GM04504 (cell line): ENCODE measurements around the gene NAV2.
"Not testable (repeated sequence)": the region's sequence is repeated elsewhere in the genome, so short reads cannot be mapped to it uniquely, and the experiment has no call there.

Experiments
- DNase-seq: peaks from one replicate; pipeline ENCODE4 v3.0.0-alpha.2; 2012; ENCODE audit warnings: low read depth

NAV2 gene

DNA sequence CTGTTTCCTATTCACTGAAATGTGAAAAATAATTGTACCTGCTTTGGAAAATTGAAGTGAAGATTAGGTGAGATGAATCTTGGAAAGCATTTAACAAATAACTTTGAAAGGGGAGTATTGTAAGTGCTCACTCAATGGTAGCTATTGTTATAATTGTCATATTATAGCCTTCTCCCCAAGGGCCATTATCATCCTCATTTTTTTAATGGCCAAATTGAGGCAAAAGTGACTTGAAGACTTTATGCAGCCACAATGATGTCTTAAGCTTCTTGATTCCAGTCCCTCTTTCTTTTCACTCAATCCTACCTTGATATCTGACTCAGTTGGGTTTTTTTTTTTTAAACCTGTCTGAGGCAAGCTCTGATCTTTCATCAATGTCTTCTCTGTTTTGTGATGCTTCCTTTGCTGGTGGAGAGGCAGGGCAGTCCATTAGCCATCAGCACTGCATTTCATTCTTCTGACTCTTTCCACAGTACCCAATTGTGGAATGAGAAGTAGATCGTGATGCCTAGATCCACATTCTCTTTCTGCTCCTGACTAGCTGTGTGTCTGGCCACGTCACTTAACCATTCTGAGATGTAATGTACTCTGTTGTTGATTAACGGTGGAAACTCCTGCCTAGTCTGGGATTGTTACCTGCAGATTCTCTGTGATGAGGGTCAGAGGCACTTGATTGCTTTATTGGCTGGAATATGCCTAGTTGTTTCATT, 346.3 kb downstream of the NAV2 start:
- no peak for DNase-seq

DNA sequence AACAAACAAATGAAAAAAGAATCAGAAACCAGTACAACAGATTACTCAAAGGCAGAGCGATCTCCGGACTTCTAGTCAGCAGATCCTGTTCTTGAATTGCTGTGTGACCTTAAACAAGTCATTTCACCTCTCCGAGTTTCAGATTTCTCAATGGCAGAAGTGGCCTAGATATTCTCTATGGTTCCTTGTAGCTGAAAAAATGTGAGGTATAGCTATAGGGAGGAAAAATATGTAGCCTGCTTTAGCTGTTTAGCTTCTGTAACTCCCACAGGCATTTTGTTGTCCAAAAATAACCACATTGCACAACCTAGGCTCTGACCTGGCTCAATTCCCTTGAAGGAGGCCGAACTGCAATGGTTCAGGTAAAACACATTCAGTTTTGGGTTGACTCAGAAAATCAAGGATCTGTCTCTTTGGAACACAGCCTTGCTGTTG, 347.0 kb downstream of the NAV2 start:
- DNase-seq, result no peak

DNA sequence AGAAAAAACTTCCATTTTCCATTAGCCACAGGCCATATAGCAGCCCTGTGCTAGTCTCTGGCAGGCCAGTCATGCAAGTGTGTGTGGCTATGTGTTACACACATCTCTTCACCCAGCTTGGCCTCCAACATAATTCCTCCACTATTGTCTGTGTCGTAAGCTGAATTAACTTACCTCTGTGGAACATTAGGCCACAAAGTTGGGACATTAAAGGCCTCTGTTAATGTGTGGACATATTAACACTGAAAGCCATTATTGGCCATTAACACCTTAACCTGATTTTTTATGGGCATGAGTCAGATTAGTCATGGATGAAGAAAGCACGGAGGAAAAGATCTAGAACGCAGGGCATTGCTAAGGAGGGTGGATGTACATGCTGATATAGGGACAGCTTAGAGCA, 347.5 kb downstream of the NAV2 start:
- DNase-seq, result no peak

DNA sequence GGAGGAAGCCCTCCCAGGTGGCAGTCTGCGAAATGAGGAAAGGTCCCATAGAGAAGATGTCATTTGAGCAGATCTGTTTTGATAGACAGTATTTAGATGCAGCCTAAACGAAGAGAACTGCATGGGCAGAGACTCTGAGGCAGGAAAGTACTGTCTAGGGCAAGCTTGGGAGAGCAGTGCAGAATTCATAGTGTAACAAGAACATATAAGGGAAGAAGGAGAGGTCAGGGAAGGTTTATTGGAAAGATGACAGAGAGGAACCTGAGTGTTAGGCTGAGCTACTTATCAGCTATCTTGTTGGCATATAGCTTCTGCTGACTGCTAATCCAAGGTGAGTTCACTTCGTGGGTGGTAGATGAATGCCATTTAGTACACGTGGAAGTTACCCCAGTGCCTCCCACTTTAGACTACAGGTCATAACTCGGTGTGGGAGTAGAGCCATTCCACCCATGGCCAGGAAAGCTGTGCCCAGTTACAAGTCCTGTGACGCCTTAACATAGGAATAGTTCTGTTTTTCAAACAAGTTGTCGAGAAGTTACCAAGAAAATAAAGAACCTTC, 348.1 kb downstream of the NAV2 start:
- DNase-seq, result no peak

DNA sequence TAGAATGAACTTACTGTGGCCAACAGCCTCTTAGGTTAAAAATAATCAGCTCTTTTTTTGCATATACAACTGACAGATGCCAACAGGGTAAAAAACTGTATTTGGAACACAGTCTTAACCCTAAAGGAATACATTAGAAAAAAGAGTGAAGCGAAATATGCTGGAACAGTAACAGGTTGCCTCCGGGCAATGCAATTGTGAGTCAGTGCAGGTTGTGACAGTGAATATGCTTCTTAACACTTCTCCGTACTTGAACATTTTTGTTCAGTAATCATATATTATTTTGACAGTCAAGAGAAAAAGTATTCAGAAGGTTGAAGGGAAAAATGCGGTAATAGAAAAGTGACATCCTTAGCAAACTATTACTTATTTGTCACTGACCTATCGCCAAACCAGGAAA, 349.1 kb downstream of the NAV2 start:
- no peak for DNase-seq

DNA sequence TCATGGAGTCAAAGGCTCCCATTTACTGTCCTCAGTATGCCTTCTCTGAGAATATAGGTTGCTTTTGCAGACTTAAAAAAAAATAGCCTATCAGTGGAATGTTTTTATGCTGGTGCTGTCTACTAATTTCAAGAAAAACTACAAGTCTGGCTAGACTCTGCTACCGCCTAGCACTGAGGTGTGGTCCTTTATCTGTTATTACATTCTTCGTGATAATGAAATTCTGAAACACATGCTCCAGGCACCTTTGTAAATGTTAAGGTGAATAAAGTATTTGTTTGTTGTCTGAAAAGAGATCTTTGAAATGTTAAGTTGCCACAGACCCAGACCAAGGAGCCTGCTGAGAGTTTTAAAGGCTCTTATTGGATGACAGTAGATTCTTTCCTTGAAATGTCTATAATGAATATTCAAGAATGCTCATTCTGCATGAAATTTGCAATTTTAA, 352.3 kb downstream of the NAV2 start:
- DNase-seq, result no peak

DNA sequence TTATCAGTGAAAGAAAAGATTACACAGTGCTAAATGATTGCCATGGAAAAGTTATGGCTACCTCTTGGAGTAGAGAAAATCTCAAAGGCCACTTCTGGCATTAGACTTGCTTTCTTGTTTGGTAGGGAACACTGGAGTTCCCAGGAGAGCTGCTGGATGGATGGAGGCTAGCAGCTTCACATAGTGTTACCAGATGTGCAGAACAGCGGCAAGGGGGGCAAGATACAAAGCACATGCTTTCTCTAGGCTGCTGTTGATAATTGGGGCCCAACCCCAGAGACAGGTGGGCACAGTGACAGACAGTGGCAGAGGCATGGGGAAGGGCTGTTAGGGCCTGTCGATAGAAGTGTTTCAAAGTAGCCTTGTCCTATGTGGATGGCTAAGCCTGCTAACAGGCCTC, 352.8 kb downstream of the NAV2 start:
- no peak for DNase-seq

DNA sequence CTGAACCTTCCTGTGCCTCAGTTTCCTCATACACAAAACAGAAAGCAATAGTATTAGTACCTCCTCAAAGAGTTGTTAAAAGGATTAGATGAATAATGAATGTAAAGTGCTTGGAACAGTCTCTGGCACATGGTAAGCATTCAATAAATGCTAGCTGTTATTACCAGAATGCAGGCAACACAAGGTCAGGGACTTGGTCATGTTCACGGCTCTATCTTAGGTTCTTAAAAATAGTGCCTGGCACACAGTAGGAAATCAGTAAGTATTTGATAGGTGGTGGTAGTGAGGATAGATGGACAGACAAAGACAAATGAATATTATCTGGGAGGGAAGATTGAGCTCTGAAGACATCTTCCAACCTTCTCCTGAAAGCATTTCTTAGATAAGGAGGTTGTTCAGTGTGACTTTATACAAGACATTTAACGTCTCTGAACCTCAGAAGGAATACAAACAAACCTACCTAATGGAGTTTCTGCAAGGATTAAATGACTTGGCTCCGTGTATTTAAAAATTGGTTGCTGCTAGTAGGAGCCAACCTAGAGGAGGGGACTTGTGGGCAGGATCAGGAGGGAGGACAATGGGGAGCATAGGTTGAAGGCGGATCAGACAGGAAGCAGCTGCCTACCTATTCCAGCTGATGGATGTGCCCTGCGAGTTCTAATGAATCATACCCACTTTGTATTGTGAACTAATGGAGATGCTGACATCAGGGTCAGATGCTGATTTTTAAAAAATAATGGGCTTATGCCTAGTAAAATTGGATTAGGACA, 353.6 kb downstream of the NAV2 start:
- DNase-seq, result no peak

DNA sequence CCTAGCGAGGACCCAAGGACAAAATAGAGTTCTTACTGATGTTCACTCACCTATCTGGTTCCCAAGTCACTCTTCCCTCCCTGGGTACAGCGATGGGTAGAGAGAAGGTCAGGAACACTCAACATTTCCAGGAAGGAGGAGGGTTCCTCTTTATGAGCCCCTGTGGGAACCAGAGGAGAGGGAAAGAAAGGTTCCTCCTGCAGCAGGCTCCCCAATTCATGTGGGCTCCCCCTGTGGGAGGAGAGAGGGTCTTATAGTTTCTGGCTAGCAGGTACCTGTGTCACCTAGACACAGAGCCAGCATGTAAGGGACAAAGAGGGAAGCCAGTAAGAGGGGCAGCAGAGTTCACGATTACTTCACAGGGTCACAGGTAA, 354.1 kb downstream of the NAV2 start:
- DNase-seq, result no peak

DNA sequence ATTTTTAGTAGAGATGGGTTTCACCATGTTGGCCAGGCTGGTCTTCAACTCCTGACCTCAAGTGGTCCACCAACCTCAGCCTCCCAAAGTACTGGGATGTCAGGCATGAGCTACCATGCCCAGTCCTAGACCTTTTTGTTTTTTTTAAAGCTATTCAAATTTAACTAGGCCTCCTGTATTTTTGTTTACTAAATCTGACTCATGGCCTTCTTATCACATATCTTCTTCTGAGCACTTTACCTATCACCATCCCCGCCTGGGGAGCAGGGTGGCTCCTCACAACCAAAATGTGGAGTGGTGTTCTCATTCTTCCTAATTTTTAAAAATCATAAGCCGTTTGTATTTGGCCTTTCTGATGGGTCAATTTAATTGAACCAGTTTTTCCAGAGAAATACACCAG, 355.0 kb downstream of the NAV2 start:
- DNase-seq, result no peak

DNA sequence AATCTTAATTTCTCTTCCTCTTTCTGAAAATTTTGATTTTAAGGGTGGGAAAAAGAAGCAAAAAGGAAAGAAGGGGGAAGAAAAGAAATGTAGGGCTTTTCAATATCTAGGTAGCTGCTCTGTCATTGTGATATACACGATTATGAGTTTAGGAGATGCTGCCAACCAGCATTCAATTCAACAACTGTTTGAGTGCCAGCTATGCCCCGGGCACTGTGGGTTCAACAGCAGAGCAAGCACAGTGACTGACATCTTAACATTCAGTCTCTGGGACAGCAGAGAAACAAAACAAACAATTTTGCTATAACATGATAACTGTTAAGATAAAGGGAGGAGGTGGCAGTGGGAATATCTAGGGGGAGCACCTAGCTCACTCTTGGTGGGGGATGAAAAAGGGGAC, 356.1 kb downstream of the NAV2 start:
- DNase-seq, result no peak

DNA sequence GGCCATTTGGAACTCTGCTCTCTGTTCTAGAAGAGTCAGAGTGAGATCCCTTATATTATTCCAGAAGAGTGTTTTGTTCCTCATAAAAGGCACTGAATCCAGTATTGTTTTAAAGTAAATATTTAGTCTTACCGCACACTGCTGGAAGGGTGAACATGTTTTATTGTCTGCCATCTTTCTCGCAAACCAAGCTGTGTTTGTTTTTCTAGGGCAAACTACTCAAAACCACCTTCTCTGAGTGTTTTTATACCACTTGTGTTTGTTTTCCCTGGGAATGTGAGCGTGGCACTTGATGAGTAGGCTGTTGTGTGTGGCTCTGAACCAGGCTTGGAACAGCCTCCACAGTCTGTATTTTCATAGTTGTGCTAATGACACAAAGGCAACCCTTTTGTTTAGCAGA, 357.8 kb downstream of the NAV2 start:
- no peak for DNase-seq

DNA sequence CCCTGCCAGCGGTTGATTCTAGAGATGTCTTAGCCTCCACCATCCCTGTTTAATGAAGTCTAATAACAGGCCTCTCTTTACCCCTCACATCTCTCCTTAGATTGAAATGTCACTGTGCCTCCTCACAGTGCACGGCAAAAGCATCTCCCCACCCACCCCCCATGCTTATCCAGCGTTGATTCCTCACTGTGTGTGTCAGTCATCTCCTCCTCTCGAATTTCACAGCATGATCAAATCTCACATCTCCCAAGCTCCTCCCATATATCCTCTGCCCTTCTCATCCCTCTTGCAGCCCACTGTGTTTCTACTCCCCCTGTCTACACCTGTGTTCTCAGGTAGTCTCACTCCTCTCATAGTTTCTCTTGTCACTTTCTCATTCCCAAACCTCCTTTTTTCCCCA, 363.0 kb downstream of the NAV2 start:
- DNase-seq, result no peak

DNA sequence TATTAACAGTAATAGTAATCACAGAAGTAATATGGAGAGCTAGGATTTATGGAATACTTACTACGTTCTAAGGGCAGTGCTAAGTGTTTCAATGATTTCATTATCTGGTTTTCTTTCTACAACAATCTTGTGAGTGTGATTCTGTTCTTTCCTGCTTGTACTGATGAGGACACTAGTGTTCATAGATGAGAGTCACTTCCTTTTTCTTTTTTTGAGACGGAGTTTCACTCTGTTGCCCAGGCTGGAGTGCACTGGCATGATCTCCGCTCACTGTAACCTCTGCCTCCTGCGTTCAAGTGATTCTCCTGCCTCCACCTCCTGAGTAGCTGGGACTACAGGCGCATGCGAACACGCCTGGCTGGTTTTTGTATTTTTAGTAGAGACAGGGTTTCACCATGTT, 366.2 kb downstream of the NAV2 start:
- no peak for DNase-seq

DNA sequence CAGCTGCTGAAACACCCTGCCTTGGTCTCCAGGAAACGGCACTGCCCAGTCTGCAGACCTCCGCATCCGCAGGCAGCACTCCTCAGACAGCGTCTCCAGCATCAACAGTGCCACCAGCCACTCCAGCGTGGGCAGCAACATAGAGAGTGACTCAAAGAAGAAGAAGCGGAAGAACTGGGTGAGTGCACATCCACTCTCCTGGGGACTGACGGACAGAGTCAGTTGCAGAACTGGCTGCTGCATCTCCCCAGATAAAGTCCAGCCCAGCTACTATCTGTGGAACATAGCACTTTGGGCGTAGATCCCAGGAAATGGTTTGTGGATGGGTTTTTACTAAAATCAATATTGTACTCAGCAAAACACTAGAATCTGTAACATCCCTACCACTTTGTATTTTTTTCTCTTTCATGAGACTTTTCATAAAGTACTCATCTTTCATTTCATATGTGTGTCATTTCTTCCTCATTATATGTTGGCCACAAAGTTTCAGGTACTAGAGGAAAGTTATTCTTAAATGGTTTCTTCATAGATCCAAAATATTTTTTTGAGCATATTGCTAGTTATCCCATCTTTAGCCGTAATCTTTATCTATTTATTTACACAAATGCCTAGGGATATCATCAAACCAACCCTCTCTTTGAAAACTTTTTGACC, 367.5 kb downstream of the NAV2 start:
- no peak for DNase-seq

DNA sequence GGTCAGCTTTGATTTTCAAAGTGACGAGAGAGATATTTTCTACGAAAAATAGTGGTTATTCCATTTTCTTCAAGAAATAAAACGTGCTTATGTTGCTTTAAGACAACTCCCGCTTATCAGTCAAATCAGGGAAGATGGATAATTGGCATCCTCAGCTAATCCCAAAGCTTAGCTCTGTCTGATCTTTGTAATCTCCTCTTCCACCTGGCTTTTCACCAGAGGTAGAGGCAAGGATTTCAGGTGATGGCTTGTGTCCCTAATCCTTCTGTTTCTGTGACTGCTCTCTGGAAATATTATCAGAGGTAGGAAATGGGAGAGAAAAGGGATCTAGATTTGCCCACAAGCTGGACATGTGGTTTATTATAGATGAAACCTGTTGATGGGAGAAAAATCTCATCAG, 368.7 kb downstream of the NAV2 start:
- DNase-seq, result no peak

DNA sequence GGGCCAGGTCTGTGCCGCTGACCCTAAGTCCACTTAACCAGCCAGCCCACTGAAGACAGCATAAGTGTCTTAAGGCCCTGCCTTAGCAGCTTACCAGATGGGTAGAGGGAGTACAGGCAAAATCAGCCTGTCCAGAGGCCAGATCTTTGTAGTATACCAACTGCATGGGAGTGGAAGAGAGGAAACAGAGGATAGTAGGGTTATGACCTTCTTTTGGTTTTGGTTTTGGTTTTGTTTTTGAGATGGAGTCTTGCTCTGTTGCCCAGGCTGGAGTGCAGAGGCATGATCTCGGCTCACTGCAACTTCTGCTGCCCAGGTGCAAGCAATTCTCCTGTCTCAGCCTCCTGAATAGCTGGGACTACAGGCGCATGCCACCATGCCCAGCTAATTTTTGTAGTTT, 371.2 kb downstream of the NAV2 start:
- not testable (repeated sequence) for DNase-seq

DNA sequence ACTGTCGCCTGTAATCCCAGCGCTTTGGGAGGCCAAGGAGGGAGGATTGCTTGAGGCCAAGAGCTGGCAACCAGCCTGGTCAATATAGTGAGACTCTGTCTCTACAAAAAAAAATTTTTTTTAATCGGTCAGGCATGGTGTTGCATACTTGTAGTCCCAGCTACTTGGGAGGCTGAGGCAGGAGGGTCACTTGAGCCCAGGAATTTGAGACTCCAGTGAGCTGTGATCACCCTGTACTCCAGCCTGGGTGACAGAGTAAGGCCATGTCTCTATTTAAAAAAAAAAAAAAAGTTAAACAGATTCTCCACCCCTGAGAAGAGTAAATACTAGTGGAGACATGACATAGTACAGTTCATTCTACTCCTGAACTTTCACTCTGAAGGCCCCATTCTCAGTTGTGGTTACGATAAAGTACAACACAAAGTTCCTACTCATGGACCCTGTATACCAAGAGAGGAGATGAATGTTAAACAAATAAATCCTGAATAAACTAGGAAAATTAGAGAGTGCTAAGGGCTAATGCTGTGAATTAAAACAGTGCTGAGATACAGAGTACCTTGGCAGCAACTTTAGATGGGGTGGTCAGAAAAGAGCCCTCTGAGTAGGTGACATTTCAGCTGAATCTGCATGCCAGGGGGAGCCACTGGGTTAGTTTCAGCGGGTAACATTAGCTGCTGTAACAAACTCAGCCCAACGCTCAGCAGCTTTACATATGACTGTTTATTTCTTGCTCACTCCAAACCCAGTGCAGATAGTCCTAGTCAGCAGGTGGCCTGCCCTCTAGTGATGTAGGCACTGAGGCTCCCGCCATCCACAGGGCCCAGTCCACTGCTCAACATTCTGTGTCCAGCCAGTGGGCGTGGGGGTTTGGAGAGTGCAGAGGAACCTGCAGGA, 372.5 kb downstream of the NAV2 start:
- DNase-seq, result no peak

DNA sequence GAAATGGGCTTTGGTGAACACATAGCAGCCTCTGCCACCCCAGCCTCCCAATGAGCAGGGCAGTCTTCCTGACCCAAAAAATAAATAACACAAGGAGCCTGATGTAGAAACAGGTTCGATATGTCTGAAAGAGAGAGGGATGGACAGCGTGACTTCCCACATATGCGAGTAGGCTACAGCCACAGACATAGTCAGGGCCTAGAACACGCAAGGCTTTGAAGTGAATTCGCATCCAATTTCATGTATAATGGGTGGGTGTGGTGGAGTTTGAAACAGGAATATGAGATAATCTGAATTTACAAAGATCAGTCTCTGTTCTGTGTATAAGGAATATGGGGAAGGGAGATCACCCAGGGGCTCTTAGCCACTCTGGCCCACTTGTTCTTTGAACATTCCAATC, 373.3 kb downstream of the NAV2 start:
- DNase-seq, result no peak

DNA sequence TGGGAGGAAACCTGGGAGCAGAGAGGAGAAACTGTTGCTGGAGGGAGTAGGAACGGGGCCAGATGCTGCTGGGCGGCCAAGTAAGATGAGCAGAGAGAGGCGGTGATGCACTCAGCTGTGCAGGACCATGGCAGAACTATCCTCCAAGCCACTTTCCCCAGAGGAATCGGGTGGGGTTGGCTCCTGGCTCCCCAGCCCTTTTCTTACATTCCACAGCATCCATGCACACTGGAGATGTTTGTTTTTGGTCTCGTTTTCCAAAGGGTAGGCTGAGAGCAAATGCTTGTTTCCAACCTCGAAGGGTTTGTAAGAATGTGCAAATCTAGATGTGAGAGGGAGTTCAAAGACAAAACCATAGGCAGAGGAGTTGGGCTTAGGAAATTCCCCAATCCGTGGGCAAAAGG, 374.5 kb downstream of the NAV2 start:
- no peak for DNase-seq

DNA sequence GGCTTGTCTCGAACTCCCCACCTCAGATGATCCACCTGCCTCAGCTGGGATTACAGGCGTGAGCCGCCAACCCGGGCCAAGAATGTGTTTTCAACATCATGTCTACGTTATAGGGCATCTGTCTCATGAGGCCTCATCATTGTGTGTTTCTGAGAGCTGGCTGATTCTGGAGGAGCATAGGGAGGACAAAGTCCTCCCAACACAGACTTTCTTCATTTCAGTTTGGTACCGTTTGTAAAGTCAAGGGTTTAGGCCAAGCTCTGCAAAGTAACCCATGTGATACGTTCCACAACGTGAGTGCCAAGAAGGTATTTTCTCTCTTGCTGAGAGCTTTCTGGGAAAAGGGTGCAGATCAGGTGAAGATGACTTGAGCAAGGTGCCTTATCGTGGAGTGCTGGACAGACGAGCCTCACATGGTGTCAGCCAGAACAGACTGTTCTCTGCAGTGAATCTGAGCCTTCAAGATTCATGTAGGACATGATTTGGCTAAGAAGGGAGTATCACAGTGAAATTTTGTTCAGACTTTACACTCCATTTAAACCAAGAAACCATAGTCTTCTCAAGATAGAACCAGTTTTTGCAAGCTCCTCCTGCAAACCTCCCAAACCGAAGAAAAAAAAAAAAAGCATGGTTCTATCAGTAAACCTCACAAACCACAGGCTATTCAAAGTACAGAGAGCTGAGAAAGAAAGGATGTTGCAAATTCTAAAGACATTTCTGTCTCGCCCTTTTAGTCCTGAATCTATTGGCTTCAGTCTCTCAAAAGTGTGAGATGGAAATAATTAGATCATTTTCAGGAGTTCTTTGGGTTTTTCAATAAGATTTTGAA, 376.0 kb downstream of the NAV2 start:
- no peak for DNase-seq
